Coronary artery (tissue), 2 donors: ENCODE data around the gene SLC26A11.

ENCODE experiments used
- DNase-seq: peaks from one replicate; pipeline ENCODE4 v3.0.0-alpha.2; 2017; ENCODE audit warnings: low spot score
- H3K27ac ChIP-seq, 2 donors: fragments of 200-600 bp; sonication (generic); one replicate each; pipeline ENCODE4 v1.5.1; 2016 to 2019
- H3K4me3 ChIP-seq: fragments of 200-600 bp; sonication (generic); 2 replicates; pipeline ENCODE4 v1.5.1; 2016; ENCODE audit warnings: mild to moderate bottlenecking, moderate library complexity
- TF ChIP-seq, protein P1 (sequence below): fragments of 200-600 bp; sonication (generic); IDR thresholded peaks from one replicate; pipeline ENCODE4 v1.5.1; 2019; ENCODE audit warnings: antibody characterized with exemption

SLC26A11 gene

DNA sequence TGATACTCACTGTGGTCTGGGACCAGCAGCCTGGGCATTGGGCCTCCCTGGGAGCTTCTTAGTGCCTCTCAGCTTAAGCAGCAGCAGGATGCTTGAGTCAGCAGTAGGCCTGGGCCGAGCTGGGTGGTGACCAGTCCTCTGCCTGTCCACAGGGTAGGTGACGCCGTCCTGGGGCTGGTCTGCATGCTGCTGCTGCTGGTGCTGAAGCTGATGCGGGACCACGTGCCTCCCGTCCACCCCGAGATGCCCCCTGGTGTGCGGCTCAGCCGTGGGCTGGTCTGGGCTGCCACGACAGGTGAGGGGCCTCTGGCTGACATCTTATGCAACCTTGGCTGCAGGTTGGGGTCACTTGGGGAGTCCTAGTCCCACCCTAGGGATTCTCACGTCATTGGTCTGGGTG lies 7.4 kb downstream of the SLC26A11 start:
- H3K4me3 ChIP-seq = no peak overlapping the region
- DNase-seq = no peak
- TF ChIP-seq, protein P1, sequence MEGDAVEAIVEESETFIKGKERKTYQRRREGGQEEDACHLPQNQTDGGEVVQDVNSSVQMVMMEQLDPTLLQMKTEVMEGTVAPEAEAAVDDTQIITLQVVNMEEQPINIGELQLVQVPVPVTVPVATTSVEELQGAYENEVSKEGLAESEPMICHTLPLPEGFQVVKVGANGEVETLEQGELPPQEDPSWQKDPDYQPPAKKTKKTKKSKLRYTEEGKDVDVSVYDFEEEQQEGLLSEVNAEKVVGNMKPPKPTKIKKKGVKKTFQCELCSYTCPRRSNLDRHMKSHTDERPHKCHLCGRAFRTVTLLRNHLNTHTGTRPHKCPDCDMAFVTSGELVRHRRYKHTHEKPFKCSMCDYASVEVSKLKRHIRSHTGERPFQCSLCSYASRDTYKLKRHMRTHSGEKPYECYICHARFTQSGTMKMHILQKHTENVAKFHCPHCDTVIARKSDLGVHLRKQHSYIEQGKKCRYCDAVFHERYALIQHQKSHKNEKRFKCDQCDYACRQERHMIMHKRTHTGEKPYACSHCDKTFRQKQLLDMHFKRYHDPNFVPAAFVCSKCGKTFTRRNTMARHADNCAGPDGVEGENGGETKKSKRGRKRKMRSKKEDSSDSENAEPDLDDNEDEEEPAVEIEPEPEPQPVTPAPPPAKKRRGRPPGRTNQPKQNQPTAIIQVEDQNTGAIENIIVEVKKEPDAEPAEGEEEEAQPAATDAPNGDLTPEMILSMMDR = no peak
- H3K27ac ChIP-seq = no peak overlapping the region

DNA sequence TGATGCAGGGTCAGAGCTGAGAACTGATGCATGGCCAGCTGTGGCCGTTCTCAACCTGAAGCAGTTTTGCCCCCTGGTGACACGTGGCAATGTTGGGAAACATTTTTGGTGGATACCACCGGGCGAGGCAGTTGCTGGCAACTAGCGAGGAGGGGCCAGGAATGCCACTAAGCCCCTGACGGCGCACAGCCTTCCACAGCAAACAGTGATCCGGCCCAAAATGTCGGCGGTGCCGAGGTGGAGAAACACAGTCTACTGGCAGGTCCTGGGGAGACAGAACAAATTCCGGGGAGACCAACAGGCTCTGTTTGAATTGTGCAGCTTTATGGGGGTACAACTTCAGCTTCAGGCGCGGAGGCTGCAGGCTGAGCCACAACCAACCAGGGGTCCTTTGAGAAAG lies 8.2 kb downstream of the SLC26A11 start:
- Histone ChIP-seq H3K27ac (no peak overlapping the region), H3K4me3 (no peak overlapping the region)
- TF ChIP-seq, protein P1 = no peak
- DNase-seq = no peak

DNA sequence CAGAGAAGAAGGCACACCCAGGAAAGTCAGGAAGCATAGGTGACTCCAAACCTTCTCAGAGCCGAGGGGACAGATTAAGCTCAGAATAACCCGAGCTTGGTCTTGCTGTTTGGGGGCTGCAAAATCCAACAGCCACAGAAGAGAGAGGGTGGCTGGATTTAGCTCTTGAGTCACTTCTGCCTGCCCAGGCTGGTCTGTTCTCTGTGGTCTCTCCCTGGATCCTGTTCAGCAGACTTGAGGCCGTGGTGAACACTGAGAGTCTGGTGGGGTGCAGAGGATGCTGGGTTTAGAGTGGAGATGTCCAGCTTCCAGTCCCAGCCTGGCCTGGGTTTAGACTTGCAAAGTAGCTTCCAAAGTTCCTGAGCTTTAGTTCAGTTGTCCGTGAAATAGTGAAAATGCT lies 8.8 kb downstream of the SLC26A11 start:
- no peak for DNase-seq
- Histone ChIP-seq H3K4me3 (no peak overlapping the region), H3K27ac (no peak overlapping the region)
- TF ChIP-seq, protein P1 = no peak

DNA sequence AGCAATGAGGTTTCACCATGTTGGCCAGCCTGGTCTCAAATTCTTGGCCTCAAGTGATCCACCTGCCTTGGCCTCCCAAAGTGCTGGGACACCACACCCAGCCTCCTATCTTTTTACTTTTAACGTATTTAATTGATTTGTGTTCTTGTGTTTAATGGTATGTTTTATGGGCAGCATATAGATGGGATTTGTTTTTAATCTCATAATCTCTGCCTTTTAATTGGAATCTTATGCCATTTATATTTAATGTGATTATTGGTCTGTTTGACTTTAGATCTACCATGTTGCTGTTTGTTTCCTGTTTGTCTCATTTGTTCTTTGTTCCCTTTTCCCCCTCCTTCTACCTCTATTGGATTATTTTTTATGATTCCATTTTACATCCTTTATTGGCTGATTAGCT lies 12.2 kb downstream of the SLC26A11 start:
- DNase-seq = no peak
- Histone ChIP-seq H3K4me3 (no peak overlapping the region), H3K27ac (no peak overlapping the region)
- TF ChIP-seq, protein P1 = no peak

DNA sequence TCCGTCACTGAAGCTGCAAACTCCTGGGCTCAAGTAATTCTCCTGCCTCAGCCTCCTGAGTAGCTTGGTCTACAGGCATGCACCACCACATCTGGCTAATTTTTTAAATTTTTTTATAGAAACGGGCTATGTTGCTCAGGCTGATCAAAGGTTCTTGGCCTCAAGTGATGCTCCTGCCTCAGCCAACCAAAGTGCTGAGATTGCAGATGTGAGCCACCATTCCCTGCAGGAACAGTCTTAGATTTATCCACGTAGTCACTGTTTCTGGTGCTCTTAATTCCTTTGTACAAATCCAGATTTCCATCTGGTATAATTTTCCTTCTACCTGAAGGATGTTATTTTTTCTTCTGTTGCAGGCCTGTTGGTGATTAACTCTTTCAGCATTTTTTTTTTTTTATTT lies 13.0 kb downstream of the SLC26A11 start:
- no peak overlapping the region for H3K4me3 ChIP-seq
- H3K27ac ChIP-seq = no peak overlapping the region
- no peak for DNase-seq
- TF ChIP-seq, protein P1 = no peak

DNA sequence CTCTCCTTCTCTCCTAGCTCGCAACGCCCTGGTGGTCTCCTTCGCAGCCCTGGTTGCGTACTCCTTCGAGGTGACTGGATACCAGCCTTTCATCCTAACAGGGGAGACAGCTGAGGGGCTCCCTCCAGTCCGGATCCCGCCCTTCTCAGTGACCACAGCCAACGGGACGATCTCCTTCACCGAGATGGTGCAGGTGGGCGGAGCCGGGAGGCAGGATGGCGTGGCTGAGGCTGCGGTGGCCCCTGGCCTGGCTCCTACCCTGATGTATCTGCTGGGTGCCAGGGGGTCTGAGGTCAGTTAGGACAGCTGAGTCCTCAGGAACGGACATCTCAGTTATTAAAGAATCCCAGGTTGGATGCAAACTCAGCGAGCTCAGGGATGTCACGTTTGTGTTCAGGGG lies 16.7 kb downstream of the SLC26A11 start:
- TF ChIP-seq, protein P1 = no peak
- H3K4me3 ChIP-seq = no peak overlapping the region
- DNase-seq = no peak
- no peak overlapping the region for H3K27ac ChIP-seq

DNA sequence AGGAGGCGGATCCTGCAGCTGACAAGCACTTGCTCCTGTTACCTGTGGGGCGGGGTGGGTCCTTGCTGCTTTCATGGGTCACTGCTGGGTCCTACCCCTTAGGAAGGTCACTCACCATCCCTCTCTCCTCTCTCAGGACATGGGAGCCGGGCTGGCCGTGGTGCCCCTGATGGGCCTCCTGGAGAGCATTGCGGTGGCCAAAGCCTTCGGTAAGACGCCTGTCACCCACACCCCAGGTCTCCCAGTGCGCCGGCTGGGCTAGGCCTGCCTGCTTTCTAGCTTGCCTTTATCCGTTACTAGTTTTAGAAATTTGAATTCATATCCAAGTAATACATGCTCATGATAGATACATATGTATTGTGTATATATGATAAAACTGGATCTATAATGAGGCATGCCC lies 17.2 kb downstream of the SLC26A11 start:
- TF ChIP-seq, protein P1 = no peak
- DNase-seq = no peak
- Histone ChIP-seq H3K4me3 (no peak overlapping the region), H3K27ac (no peak overlapping the region)
